ENCODE data around the gene RELB.

RELB gene

DNA sequence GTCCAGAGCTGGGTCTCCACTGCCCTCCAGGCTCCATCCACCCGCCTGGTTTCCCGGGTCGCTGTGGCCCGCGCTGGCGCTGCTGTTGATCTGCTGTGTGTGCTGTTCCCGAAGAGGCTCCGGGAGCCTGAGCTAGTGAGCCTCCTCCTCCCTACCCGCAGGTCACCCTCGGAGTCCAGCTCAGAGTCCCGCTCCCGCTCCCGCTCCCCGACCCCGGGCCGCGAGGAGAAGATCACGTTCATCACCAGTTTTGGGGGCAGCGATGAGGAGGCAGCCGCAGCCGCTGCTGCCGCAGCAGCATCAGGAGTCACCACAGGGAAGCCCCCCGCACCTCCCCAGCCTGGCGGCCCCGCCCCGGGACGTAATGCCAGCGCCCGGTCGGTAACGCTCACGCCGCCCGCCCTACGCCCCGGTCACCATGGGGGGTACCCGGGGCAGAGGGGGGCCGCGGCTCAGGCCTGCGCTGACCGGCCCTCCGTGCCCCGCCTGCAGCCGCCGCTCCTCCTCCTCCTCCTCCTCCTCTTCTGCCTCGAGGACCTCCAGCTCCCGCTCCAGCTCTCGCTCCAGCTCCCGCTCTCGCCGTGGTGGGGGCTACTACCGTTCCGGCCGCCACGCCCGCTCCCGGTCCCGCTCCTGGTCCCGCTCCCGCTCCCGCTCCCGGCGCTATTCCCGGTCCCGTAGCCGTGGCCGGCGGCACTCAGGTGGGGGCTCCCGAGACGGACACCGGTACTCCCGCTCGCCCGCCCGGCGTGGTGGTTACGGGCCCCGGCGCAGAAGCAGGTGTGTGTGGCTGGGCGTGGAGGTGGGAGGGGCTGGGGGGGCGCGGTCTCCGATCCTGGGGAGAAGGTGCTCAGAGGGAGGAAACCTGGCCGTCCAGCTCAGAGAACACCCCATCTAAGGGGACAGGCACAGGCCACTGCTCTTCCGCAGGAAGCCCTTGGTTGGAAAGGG, 62.9 kb downstream of the RELB start:
- no peak for DNase-seq

DNA sequence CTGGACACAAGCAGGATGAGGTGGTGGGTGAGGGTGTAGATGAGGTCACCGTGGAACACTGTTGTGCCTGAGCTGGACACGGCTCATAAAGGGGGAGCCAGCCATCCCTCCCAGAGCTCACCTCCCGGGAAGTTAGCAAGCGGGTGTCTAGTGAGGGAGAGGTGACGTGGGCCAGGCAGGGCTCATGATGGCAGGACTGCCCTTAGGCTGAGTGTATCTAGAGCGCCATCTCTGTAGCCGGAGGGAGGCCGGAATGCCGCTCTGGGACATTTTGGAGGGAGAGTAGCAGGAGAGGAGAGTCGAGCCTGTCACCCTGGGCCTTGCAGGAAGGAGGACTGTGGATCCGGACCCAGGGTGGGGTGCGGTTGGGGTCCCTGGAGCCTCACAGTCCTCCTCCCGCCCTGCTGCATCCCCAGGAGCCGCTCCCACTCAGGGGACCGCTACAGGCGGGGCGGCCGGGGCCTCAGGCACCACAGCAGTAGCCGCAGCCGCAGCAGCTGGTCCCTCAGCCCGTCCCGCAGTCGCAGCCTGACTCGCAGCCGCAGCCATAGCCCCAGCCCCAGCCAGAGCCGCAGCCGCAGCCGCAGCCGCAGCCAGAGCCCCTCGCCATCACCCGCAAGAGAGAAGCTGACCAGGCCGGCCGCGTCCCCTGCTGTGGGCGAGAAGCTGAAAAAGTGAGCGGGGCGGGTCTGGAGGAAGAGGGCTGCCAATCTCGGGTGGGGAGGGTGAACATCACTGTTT, 65.8 kb downstream of the RELB start:
- no peak for DNase-seq

DNA sequence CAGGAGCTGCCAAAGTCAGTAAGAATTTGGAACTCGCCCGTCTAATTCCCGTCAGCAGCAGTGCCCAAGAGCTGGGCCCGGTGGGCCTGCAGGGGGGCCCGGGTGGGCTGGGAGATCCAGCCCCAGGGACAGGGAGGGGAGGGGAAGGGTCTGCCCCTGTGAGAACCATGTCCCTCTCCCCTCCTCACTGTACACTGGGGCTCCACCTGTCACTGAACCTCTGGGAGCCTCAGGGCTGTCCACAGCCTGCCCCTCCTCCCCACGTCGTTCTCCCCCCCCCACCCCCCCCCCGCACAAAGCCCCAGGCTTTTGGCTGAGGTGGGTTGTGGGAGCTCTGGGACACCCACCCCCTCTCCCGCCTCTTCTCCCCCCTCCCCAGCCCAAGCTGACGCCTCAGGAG, 66.8 kb downstream of the RELB start:
- no peak for DNase-seq

DNA sequence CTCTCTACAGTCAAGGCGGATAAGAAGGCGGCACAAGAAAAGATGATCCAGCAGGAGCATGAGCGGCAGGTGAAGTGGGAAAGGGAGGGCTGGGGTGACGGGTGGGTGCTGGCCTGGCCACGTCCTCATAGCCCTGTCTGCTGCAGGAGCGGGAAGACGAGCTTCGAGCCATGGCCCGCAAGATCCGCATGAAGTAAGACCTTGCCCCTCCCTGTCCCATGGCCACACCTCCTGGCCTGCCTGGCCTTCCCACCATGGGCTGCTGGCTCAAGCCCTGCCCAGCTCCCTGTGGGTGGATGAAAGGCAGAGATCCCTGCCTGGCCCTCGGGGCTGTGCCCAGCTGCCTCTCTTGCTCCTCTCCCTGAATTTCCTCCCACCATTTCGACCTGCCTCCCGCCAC, 67.8 kb downstream of the RELB start:
- DNase-seq = no peak

DNA sequence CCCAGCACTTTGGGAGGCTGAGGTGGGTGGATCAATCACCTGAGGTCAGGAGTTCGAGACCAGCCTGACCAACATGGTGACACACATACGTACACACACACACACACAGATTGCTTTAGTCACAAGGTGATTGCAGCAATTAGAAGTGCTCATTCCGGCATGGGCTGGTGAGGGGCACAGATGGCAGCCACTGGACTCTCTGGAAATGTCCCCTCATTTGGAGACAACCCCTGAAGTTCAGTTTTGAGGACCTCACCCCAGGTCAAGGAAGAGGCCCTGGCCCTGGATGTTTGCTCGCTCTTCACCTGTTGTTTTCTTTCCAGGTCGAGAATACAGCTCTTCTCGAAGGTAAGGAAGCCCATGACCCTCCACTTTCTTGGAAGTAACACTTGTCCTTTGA, 69.0 kb downstream of the RELB start:
- DNase-seq = no peak

DNA sequence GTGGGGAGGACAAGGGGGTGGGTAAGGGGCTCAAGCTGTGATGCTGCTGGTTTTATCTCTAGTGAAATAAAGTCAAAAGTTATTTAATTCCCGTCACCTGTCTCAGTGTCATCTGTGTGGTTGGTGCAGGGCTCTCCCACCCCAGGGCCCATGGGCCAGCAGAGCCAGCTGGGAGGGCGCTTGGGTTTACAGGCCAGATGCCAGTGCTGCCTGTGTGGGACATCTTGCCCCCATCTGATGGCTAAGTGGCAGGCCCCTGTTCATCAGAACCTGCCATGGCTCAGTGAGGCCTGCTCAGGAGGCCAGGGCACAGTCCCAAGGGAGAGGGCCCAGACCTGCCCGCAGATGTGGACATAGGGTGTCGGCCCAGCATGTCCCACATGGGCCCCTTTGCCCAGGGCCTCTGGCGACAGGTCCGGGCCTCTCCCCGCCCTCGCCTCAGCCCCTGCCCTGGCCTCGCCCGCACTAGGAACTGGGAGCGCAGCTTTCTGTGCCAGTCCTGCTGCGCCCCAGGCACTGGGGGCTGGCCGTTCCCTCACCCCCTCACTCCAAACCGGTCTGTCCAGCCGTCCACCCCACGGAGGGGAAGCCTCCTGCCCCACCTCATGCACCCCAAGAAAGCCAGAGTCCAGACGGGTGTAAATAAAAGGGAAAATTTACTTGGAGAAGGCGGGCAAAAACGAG, 69.7 kb downstream of the RELB start:
- DNase-seq = no peak

DNA sequence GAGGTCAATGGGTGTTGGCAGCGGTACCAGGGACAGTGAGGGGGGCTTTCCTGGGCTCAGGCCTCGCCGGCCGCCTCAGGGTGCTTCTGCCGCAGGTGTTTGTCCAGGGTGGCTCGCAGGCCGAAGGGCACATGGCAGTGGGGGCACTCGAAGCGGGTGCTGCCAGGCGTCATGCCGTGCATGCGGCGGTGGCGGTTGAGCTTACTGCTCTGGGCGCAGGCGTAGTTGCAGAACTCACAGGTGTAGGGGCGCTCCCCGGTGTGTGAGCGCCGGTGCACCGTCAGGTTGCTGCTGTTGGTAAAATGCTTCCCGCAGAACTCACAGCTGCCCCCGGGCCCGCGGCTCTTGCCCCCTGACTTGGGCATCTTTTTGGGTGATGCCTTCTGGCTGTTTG, 70.3 kb downstream of the RELB start:
- no peak for DNase-seq

DNA sequence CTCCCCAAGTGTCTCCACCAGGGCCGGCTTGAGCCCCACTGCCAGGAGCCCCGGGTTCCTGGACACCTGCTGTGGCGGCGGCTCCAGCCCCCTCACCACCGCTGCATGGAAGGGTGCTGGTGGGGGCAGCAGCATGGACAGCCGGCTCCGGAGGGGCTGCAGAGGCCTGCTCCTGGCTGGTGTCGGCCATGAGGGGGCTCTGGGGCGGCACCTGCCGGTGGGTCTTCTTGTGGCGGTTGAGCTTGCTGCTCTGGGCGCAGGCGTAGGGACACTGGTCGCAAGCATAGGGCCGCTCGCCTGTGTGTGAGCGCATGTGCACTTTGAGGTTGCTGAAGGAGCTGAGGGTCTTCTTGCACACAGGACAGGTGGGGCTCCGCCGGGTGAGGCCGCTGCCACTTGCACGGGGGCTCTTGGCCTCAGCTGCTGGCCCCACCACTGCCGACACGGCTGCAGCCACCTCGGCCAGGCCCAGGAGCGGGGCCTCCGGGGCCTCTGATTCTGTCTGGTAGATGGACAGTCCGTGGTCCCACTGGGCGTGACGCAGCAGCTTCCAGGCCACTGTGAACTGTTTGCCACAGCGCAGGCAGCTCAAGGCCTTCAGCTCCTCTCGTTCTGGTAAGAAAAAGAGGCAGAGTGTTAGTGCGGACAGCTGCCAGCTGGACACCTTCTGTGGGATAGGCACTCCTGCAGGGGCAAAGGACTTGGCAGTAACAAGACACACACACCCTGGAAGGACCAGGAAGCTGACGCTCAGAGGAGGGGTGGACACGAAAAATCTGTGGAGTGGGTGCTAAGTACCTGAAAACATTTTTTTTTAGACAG, 70.9 kb downstream of the RELB start:
- DNase-seq = no peak

DNA sequence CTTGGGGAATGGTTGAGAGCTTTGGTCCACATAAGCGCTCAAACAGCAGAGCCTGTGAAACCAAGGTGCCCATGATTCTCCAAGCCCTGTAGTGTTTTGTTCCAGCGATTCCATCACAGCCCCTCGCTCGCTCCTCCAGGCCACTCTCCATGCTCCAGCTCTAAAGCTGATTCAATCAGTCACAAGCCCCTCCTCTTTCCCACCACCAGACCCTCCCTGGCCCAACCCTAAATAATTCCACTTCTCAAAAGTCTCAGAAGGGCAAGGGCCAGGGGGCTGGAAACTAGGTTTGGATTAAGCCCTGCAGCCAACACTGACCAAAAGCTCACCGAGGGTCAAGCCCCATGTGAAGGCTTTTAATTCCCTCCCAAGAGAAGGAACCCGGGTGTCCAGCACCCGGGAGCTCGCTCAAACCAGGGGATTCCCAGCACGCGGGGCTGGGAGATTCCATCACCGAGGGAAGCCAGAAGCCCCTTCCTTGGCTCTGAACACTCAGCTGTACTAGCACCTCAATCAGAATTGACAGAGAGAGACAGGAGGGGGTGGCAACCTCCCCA, 73.6 kb downstream of the RELB start:
- DNase-seq = no peak

DNA sequence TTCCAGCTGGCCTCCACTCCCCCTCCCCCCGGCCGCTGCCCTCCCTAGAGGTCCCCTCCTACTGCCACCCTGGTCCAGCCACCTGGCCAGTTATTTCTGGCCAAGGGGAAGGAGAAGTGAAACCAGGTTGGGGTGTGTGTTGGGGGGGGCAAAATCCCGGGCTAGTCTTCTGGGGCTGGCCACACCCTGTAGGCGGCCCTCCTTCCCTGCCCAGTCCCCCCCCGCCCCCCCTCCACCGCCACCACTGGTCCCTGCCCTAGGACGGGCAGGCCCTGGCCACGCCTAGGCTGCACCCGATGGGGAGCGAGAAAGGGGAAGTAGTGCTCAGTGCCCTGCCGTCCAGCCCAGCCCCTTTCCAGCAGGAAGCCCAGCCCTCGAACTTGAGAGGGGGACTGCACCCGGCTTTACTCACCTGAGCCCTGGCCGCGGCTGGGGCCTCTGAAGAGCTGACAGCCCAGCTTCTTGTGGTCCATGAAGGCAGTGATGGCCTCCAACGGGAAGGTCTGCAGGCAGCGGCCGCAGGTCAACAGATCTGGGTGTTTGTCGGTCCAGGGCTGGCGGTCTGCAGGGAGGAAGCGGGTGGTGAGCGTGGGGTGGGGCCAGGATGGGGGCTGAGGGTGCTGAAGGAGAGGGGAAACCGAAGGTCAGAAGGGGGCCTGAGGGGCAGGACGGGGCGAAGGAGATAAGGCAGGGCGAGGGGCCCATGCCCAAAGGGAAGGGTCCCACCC, 74.2 kb downstream of the RELB start:
- DNase-seq = peak; percentile 76

DNA sequence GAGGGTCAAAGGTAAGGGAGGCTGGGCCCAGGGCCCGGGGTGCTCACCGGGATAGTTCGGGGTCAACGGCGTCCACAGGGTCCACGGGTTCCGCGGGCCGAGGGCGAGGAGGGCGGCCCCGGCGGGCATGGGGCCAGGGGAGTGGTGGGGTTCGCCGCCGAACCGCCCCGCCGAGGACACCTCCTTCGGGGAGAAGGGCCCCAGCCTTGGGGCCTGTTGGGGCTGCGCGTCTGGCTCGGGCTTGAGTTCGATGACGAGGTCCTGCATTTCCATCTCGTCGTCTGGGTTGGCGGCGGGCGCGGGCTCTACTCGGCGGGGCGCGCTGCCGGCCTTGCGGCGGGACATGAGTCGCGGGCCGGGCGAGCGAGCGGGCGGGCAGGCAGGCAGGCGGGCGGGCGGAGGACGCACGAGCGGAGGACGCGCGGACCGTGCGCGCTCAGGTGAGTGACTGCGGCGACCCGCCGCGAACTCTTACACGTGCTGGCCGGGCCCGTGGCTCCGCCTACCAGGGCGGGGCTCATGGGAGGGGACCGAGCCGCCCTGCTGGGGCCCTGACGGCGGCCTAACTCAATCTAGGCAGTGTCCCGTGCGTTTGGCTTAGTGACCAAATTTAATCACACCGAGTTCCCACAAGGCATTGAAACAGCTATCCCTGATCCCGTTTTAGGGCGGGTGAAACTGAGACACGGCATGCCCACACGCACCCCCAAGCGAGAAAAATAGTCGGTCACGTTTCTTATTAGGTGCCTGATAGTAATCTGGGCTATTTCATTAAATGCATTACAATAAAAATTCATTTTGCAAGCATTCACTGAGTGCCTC, 75.0 kb downstream of the RELB start, which contains the start of gene ZNF296:
Gene ZNF296 (minus strand): TSS at position 450 of the 822 bp plus-strand sequence. CDS start 105 bp downstream, at position 345.
- DNase-seq = peak; percentile 93

DNA sequence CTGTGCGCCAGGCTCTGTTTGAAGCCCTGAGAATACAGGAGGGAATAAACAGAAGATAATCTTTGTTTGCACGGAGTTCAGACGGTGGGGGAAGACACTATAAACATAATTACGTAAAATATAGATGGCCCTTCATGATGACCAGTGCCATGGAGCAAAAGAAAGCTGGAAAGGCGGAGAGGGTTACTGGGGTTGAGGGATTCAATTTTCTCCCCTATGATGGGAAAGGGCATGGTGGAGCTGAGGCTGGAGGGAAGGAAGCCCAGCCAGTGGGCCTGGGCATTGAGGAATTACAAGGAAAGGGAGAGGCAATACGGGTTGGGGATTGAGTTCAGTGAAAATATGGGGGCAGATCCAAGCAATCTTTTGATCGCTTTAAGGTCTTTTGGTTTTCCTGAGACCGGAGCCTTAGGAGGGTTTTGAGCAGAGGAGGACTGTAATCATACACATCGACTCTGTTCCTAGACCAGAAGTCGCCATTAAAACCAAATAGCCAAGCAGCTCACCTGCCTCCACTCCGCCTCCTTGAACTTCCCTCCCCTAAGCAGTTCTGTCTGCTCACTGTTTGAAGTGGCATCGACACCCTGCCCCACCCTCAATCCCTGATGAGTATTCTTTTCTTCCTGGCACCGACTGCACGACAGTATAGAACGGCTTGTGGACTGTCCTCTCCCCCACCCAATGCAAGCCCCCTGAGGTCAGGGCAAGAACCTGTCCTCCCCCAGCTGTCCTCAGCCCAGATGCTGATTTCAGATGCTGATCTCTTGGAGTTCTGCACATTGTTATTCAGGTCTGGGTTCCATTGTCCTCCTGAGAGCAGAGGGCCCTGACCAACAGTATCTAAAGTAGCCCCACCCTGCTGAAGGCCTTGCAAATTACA, 75.8 kb downstream of the RELB start:
- no peak for DNase-seq

DNA sequence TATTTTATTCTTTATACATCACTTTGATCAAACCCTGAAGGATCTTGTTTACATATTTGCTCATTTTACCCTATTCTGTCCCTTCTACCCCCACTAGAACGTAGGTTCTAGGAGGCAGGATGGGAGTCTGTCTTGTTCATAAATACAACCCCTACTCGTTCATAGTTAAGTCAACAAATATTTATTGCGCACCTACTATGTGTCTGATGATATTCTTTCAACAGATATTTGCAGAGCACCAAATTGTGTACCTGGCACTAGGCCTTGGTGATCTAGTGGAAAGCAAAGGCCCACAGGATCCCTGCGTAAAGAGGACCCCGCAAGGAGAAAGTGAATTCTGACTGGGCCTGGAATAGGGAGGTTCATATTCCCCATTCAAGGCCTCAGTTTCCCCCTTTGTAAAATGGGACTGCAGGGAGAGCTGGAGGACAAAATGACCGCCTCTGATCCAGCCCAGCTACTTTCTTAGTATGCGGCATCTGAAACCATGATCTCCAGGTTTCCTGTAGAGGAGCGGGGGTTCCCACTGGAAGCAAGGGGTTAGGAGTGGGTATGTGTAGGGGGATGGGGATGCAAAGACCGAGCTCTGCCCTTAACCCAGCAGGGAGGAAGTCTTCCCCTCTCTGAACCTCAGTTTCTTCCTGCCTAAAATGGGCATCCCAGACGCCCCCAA, 77.3 kb downstream of the RELB start:
- DNase-seq = no peak

DNA sequence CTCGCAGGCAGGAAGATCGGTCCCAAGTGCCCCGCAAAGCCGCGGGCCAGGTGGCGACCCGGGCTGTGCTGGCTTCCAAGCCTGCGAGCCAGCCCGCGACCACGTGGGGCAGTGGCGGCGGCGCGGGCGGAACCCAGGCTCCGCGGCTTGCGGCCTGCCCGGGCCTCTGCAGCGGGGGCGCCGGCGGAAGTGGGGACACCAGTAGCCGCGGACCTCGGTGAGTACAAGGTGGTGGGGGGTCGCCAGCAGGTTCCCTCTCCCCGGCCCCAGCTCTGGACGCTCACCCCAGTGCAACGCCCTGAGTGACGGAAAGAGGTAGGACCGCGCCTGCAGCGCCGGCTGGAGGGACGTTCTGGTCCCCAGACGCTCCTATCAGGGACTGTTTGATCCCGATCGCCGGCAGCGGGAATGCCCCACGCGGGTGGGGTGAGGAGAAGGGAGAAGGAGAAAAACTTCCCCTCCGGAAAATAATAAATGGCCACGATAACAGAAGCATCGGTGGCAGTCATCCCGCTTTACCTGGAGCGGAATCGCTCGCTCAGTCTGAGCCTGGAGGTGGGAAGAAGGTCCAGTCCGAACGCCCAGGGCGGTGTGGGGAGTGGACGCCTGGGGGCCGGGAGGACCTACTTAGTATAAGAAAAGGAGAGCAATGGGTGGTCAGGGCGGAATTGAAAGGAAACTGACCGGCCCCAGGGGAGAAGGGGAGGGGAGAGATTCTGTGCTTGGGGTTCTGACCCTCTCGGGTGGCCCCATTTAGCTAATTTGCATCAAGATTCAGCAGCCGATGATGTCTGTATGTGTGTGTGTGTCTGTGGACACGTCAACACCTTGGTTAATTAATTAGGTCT, 78.0 kb downstream of the RELB start, which contains the start of gene GEMIN7:
Gene GEMIN7 (plus strand): TSS at position 198 of the 848 bp plus-strand sequence. CDS start 10,855 bp downstream, outside the sequence.
- DNase-seq = peak; percentile 93

DNA sequence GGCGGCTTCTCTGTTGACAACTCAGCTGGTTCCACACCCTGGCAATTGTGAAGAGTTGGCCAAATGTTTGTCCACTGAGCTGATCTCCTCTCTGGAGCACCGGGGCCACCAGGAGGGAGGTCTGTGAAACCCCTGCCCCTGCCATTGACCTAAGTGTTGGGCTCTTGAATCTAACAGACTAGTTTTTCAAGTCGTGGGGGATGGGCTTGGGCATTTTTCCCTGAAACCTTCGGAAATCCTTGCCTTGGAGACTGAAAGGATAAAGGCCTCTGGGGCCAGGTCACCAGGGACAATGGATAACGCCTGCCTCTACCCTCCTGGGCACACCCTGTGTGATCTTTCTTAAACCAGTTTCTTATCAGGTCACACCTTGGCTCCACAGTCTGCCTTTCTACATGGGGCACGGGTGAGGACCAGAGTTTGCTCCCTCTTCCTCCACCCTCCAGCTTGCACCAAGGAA, 78.7 kb downstream of the RELB start:
- DNase-seq = no peak

DNA sequence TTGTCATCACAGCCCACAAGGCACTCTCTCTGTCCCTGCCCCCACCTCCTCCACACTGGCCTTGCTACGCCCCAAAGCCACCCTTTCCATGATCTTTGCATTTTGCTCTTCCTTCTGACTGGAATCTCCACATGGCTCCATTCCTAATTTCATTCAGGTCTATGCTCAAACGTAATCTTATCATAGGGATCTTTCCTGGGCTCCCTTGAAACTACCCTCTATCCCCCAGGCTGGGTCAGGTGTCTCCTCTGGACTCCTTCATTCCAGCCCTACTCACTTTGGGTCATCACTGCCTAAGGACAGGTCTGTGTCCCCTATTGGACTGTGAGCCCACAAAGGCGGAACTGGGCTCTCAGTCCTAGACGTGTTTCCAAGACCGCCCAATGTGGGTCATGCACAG, 80.9 kb downstream of the RELB start:
- DNase-seq = no peak

DNA sequence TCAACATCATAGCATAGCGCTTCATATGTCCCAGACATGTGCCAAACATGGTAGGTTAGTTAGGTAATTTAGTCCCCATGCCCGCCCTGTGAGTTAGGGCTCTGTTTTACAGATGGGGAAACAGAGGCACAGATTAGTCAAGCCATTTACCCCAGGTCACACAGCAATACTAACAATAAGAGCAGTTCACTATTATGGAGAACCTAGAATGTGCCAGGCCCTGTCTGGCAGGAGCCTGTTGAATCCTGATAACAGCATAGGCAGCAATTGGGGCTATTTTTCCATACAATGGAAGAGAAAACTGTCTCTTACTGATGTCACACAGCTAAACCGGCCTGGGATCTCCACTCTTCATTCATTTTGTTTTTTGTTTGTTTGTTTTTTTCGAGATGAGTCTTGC, 85.2 kb downstream of the RELB start:
- no peak for DNase-seq

DNA sequence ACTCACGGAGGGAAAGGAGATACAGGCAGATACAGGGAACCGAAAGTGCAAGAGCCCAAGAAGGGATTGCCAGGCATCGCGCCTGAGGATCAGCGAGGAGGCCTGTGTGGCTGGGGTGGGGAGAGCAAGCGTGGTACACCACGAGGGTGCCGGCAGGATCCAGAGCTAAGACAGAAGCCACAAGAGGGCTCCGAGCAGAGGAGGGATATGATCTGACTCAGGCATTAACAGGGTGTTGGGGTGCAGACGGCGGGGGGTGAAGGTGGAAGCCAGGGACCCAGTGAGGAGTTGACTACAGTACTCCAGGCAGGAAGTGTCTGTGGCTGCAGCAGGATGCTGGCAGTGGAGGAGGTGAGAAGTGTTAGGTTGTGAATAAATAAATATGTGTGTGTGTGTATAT, 86.3 kb downstream of the RELB start:
- DNase-seq = peak; percentile 74
